ENCODE data around the gene TNFRSF8.

DNA sequence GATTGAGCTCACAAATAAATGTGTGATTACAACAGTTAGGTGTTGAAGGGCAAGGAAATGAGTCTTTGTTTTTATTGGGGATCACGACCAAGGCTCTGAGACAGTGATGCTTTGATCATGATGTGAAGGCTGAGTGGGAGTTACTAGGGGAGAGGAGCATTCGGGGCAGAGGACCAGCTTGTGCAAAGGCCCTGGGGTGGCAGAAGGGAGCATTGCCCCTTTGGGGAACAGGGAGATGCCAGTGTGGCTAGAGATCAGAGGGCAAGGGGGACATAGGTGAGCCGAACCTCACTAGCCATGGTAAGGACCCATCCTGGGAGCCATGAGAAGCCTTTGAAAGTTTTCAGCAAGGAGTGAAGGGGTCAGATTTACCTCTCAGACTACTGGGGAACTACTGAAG lies 31.1 kb downstream of the TNFRSF8 start:
- TF ChIP-seq SIN3A (IDR thresholded peaks at IDR 0.05; ENCODE audit: borderline replicate concordance, insufficient read depth, low read length): no peak
- no peak for TF ChIP-seq POLR2AphosphoS5 (IDR thresholded peaks at IDR 0.05; ENCODE audit: low read depth, low read length)
